DMS153 (cell line): Measurements from ENCODE around the gene BDP1.
"Not testable (repeated sequence)": the region's sequence is repeated elsewhere in the genome, so short reads cannot be mapped to it uniquely, and the experiment has no call there.

Experiments used
- DNase-seq: peaks from one replicate; lab custom pipeline; 2025; lab: John Stamatoyannopoulos, UW

BDP1 gene

DNA sequence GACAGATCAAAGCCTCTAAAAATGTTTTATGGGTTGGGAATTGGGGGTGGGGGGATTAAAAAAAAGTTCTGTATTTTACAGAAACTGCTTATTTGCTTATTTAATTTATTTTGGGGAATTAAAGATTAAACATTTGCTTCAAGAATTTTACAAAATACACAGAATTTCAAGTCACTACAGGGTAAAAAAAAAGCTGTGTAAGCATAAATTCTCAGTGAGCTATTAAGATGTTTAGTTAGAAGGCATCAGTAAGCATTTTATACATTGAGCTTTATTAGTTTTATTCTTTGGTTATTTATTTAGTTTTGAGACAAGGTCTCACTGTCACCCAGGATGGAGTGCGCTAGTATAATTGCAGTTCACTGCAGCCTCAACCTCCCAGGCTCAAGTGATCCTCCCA lies 5.2 kb downstream of the BDP1 start:
- DNase-seq: no peak

DNA sequence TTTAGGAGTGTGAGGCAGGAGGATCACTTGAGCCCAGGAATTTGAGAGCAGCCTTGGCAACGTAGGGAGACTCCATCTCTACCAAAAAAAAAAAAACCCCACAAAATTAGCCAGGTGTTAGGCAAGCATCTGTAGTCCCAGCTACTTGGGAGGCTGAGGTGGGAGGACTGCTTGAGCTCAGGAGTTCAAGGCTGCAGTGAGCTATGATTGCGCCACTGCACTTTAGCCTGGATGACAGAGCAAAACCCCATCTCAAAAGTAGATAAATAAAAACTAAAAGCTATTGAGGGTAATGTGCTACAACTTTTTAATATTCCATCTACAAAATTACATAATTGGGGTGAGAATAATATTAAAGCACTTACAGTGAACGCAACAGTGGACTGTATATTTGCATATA lies 5.9 kb downstream of the BDP1 start:
- DNase-seq: no peak

DNA sequence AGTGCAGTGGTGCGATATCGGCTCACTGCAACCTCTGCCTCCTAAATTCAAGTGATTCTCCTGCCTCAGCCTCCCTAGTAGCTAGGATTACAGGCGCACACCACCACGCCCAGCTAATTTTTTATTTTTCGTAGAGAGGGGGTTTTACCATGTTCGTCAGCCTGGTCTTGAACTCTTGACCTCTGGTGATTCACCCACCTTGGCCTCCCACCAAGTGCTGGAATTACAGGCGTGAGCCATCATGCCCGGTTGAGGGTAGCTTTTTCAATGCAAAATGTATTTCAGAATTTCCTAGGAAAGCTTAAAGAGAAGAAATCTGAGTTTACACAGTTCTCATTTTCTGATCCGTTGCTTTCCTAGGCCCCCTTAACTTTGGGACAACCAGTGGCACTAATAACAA lies 15.7 kb downstream of the BDP1 start:
- DNase-seq: no peak

DNA sequence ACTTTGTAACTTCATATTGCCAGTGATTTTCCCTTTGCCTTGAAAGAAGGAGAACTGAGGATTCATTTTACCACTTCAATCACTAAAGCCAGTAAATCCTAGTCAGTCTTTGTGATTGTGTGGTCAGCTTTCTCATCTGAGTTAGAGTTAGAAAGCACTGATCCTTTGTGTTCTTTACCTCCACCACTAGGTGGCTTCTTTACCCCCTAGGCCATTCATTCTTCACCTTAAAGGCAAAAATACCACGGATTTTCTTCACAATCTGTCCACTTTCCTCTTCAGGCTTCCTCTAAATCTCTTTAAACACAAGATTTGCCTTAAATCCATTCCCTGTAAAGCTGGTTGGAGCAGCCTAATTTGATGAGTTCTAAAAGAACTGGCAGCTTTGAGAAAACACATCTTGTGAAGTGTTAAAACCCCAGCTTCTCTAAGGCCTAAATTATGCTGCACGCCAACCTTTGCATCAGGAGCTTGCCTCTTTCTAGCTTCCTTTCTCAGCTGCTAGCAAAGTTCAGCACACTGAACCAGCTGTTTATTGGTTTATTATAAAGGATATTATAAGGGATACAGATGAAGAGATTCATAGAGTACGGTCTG lies 20.4 kb downstream of the BDP1 start:
- no peak for DNase-seq

DNA sequence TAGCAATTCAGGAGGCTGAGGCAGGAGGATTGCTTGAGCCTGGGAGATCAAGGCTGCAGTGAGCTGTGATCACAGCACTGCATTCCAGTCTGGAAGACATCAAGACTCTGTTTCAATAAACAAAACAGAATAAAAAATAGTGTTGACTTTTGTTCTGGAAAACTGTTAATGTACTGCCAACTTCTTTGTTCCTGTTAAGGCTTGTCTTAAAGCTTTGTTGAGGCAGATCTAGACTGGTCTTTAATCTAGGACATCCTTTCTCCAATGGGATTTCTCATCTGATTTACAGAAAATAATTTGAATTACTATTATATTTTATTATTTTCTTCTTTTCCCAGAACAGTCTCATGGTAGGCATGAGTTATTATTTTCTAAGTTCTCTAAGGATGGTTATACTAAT lies 26.0 kb downstream of the BDP1 start:
- no peak for DNase-seq

DNA sequence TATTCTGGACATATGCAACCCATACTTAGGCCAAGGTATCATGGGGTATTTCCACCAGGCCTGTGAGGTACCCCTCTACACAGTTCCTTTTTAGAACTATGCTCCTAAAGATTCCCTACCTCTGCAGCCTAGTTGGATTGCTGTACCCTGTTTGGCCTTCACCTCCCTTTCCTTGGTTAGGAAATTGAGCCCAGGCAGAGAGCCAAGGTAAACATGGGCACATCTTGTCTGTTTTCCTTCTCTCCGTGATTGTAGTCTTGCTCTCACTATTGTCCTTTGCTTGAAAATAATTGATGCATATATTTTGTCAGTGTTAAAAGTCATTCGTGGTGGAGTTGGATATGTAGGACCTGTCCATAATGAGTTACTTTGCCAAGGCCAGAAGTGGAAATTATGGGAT lies 26.7 kb downstream of the BDP1 start:
- no peak for DNase-seq

DNA sequence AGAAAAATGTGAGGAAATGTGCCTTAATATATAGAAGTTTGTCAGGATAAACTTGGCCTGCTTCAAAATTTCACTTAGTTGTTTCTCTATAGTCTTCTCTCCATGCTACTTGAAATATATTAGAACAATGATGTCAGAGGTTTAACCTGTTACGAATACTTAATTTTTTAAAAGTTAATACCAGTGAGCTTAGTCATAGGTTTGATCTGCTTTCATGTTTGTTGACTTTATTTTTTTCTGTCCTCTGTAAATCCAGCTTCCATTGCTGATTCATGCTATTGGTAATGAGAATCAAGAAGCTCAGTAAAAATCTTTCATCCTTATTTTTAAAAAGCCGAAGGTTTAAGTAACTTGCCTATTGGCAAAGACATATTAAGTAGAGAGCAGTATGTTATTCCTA lies 27.9 kb downstream of the BDP1 start:
- no peak for DNase-seq

DNA sequence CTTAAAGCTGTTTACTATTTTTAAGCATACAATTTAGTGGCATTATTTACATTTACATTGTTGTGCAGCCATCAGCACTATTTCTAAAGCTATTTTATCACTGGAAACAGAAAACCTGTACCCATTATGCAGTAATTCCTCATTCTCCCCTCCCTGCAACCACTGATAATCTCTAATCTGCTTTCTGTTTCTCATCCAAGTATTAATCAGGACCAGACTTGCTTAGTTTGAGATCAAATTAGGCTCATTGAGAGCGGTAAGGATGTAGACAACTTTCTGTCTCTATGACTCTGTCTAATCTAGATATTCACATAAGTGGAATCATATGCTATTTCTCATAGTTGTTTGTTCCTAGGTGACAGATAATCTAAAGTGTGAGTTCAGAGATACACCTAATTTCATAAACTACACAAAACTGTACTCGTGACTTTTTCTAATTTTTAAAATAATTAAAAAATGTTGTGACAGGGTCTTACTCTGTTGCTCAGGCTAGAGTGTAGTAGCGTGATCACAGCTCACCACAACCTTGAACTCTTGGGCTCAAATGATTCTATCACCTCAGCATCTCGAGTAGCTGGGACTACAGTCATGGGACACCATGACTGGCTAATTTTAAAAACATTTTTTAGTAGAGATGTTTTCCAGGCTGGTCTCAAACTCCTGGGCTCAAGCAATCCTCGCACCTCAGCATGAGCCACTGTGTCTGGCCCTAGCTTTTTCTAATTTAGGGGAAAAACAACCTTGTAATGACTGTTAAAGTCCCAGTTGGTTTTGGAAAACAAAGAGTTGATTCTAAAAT lies 37.6 kb downstream of the BDP1 start:
- no peak for DNase-seq

DNA sequence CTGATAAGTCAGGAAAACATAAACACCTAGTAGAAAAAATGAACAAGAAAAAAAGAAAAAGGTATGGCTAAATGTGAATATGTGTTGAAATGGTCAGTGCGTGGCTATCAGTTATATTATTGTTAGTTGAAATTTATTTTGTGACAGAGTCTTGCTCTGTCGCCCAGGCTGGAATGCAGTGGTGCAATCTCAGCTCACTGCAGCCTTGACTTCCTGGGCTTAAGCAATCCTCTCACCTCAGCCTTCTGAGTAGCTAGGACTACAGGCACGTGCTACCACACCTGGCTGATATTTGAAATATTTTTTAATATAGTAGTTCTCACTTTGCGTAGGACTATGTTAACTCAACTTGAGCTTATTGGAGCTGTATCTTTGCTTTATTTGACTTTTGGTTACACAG lies 38.8 kb downstream of the BDP1 start:
- not testable (repeated sequence) for DNase-seq

DNA sequence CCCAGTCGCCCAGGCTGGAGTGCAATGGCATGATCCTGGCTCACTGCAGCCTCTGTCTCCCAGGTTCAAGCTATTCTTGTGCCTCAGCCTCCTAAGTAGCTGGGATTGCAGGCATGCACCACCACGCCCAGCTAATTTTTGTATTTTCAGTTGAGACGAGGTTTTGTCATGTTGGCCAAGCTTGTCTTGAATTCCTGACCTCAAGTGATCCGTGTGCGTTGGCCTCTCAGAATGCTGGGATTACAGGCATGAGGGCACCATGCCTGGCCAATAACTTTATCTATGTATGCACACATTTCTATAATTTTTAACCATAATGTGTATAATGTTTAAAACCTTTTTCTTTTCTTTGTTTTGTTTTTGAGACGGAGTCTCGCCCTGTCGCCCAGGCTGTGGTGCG lies 43.3 kb downstream of the BDP1 start:
- not testable (repeated sequence) for DNase-seq

DNA sequence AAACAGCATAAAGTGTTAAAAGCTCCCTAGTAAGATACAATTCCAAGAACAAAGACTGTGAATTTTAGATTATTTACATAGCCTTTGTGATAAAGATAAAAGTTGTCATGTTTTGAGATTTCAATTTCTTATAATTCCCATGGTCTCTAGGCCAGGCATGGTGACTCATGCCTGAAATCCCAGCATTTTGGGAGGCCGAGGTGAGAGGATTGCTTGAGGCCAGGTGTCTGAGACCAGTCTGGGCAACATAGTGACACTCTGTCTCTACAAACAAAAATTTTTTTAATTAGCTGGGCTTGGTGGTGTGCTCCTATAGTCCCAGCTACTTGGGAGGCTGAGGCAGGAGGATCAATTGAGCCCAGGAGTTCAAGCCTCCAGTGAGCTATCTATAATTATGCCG lies 48.1 kb downstream of the BDP1 start:
- no peak for DNase-seq

DNA sequence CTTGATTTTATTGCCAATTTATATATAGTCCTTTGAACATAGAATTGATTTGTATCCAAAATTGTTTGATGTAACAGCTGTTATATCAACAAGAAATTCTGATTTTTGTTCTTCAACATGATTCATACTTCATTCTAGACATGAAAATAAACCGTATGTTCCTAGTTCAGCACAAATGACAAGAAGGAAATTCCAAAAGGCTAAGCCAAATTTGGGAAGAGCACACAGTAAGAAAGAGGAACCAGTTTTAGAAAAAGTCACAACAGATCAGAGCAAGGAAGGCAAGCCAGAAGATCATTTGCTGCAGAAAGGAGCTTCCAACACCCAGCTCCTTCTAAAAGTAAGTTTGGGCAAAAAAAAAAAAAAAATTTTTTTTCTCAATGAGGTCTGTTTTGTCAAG lies 66.7 kb downstream of the BDP1 start:
- no peak for DNase-seq

DNA sequence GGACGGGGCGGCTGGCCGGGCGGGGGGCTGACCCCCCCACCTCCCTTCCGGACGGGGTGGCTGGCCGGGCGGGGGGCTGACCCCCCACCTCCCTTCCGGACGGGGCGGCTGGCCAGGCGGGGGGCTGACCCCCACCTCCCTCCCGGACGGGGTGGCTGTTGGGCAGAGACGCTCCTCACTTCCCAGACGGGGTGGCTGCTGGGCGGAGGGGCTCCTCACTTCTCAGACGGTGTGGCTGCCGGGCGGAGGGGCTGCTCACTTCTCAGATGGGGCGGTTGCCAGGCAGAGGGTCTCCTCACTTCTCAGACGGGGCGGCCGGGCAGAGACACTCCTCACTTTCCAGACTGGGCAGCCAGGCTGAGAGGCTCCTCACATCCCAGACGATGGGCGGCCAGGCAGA lies 70.2 kb downstream of the BDP1 start:
- not testable (repeated sequence) for DNase-seq

DNA sequence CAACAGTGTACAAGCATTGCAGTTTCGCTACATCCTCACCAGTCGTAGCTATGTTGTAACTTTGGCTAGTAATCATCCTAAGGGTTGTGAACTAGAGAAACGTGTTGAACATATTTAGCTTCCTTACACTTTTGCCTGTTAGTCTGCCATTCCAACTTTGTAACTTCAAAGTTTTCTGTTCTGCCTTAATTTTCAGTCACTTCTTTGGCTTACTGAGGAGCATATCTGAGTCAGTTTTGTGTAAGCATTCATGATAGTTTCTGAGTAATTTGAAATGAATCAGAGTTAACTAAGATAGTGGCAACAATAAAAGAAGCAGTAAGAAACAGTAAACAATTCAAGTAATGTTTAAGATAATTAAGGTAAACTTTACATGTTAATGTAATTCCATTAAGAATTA lies 72.8 kb downstream of the BDP1 start:
- DNase-seq: no peak

DNA sequence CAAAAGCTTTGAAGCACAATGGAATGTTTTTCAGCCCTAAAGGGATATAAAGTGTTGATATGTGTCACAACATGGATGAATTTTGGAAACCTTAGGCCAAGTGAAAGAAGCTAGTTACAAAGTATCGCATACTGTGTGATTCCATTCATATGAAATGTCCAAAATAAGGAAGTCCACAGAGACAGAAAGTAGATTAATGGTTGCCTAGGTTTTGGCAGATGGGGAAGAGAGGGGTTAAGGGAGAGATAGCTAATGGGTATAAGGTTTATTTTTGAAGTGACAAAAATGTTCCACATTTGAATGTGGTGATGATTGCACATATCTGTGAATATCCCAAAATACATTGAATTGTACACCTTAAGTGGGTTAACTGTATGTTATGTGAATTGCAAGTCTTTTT lies 74.2 kb downstream of the BDP1 start:
- no peak for DNase-seq

DNA sequence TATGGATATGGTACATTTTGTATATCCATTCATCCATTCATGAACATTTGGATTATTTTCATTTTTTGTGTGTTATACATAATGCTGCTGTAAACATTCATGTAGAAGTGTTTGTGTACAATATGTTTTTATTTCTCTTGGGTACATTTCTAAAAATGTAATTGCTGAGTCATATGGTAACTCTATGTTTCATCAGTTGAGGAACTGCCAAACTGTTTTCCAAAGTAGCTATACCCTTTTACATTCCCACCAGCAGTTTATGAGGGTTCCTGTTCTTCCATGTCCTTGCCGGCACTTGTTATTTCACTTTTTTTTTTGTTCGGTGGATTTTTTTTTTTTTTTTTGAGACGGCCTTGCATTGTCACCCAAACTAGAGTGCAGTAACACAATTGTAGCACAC lies 77.7 kb downstream of the BDP1 start:
- no peak for DNase-seq

DNA sequence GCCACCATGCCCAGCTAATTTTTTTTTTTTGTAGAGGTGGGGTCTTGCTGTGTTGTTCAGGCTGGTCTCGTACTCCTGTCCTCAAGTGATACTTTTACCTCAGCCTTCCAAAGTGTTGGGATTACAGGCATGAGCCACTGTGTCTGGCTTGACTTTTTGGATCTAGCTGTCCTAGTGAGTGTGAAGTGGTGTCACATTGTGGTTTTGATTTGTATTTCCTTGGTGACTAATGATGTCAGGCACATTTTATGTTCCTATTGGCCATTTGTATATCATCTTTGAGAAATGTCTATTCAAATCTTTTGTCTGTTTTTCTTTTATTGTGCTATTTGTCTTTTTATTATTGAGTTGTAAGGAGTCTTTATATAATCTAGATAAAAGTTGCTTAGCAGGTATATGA lies 78.2 kb downstream of the BDP1 start:
- DNase-seq: no peak

DNA sequence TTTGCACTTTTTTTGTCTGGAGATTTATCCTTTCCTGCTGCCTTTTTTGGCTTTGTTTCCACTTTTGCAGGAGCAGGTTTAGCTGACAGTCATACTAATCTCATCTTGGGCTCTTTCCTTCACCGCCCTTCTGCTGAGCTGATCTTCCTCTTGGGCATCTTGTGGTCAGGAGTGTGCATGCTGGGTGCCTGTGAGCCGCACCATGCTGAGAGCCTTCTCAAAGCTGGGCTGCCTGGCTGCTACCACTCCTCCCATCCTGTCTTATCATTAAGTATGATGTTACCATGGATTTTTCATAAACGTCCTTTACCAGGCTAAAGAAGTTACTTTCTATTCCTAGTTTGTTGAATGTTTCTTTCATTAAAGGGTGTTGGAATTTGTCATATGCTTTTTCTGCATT lies 82.2 kb downstream of the BDP1 start:
- no peak for DNase-seq

DNA sequence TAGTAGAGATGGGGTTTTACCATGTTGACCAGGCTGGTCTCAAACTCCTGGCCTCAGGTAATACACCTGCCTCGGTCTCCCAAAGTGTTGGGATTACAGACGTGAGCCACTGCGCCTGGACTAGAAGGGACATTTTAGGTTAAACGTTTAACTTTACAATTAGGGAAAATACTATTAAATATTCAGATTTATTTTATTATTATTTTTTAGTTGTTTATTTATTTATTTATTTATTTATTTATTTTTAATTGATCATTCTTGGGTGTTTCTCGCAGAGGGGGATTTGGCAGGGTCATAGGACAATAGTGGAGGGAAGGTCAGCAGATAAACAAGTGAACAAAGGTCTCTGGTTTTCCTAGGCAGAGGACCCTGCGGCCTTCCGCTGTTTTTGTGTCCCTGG lies 95.4 kb downstream of the BDP1 start:
- not testable (repeated sequence) for DNase-seq

DNA sequence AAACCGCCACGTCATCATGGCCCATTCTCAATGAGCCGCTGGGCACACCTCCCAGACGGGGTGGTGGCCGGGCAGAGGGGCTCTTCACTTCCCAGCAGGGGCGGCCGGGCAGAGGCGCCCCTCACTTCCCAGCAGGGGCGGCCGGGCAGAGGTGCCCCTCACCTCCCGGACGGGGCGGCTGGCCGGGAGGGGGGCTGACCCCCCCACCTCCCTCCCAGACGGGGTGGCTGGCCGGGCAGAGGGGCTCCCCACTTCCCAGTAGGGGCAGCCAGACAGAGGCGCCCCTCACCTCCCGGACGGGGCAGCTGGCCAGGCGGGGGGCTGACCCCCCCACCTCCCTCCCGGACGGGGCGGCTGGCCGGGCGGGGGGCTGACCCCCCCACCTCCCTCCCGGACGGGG lies 96.1 kb downstream of the BDP1 start:
- DNase-seq: not testable (repeated sequence)

DNA sequence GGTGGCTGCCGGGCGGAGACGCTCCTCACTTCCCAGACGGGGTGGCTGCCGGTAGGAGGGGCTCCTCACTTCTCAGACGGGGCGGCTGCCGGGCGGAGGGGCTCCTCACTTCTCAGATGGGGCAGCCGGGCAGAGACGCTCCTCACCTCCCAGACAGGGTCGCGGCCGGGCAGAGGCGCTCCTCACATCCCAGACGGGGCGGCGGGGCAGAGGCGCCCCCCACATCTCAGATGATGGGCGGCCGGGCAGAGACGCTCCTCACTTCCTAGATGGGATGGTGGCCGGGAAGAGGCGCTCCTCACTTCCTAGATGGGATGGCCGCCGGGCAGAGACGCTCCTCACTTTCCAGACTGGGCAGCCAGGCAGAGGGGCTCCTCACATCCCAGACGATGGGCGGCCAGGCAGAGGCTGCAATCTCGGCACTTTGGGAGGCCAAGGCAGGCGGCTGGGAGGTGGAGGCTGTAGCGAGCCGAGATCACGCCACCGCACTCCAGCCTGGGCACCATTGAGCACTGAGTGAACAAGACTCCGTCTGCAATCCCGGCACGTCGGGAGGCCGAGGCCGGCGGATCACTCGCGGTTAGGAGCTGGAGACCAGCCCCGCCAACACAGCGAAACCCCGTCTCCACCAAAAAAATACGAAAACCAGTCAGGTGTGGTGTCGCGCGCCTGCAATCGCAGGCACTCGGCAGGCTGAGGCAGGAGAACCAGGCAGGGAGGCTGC lies 96.7 kb downstream of the BDP1 start:
- DNase-seq: not testable (repeated sequence)

DNA sequence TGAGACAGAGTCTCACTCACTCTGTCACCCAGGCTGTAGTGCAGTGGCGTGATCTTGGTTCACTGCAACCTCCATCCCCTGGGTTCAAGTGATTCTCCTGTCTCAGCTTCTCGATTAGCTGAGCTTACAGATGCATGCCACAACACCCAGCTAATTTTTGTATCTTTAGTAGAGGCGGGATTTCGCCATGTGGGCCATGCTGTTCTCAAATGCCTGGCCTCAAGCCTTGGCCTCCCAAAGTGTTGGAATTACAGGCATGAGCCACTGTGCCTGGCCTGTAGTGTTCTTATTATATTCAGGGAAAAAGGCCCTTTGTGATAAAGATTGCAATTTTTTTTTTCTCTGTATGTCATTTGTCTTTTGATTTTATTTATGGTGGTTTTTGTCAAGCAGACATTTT lies 107.7 kb downstream of the BDP1 start:
- DNase-seq: no peak

DNA sequence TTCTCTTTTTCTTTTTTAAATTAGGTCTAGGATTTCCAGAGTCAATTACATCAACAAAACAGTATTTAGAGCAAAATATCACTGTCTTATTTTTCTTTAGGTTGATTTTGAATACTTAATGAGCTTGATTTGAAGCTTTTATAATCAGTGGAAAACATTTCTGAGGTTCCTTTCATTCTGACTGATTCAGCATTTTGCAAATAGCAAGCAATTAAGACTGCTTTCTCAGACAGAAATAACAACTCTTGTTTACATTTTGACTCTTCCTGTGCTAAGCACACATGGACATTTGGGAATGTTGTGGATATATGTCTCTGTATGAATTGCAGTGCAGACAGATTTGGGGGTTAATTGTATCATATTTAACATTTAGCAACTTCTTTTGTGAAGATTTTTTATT lies 109.4 kb downstream of the BDP1 start:
- no peak for DNase-seq
